Testis (tissue), 3 donors: ENCODE measurements around the gene HSPA1B. TPM values are rescaled to one million over a fixed set of nuclear protein-coding genes. Genes with fewer than 3 reads are reported as not detected.

ENCODE experiments used
- DNase-seq: peaks from one replicate; pipeline ENCODE4 v3.0.0-alpha.2; 2019
- H3K27ac ChIP-seq, 2 donors: fragments of 200-600 bp; sonication (generic); one replicate each; pipeline ENCODE4 v1.5.1; 2019
- H3K27me3 ChIP-seq: fragments of 200-600 bp; sonication (generic); one replicate; pipeline ENCODE4 v1.5.1; 2019
- H3K36me3 ChIP-seq: fragments of 200-600 bp; sonication (generic); one replicate; pipeline ENCODE4 v1.5.1; 2017; ENCODE audit warnings: low read depth; ENCODE audit errors: missing control alignments
- H3K4me1 ChIP-seq: fragments of 200-600 bp; sonication (generic); one replicate; pipeline ENCODE4 v1.5.1; 2019
- H3K4me3 ChIP-seq, 2 donors: fragments of 200-600 bp; sonication (generic); one replicate each; pipeline ENCODE4 v1.5.1; 2017 to 2019
- H3K9me3 ChIP-seq: fragments of 200-600 bp; sonication (generic); one replicate; pipeline ENCODE4 v1.5.1; 2017
- POLR2A ChIP-seq: fragments of 450-650 bp; IDR thresholded peaks from one replicate; pipeline ENCODE4 v1.6.1; 2017; ENCODE audit warnings: antibody characterized with exemption, mild to moderate bottlenecking, moderate library complexity
- WGBS, 2 donors: methylation state at CpG; one replicate each; pipeline ENCODE4 v1.1.5; 2018; 5-methylcytosine and 5-hydroxymethylcytosine counted together
- intact Hi-C: fragments of 100-400 bp; cut with DNase I; formaldehyde crosslinking; loops from one replicate; pipeline ENCODE4 v1.15.1; 2023; ENCODE audit warnings: low total_unique reads
- polyA plus RNA-seq: library from polyadenylated mRNA; stranded (reverse); fragments of 350-450 nt; fragmentation: Illumina TruSeq; extraction: RNeasy Lipid Tissue Mini Kit (QIAGEN cat#74804); gene quantifications from one replicate; pipeline ENCODE4 v1.2.3, GENCODE V29; 2014; ENCODE audit warnings: low read depth, low replicate concordance; ENCODE audit not compliant: insufficient read depth
- total RNA-seq, 2 donors: library from RNA; depleted of rRNA; stranded (reverse); fragments of >200 nt; gene quantifications; one replicate each; pipeline ENCODE4 v1.2.3, GENCODE V29; 2016
- TF ChIP-seq, protein P1 (sequence below), 3 experiments: fragments of 450-650 bp in 2 of 3; fragments of 200-600 bp in 1 of 3; sonication (generic) in 1 of 3; IDR thresholded peaks; one replicate each; pipeline ENCODE4 v1.5.1; 2016 to 2019; ENCODE audit warnings: antibody characterized with exemption in 3 of 3, mild to moderate bottlenecking in 2 of 3, moderate library complexity in 1 of 3

Gene HSPA1B
- total and polyA plus RNA-seq, 3 donors from 2014 or later: 127 to 204 (median 167) TPM

GRCh38 chr6:31831350-31832215, 4.0 kb downstream of the HSPA1B start:
- DNase-seq: no peak
- no peak overlapping the region for H3K4me3 ChIP-seq
- TF ChIP-seq, protein P1, sequence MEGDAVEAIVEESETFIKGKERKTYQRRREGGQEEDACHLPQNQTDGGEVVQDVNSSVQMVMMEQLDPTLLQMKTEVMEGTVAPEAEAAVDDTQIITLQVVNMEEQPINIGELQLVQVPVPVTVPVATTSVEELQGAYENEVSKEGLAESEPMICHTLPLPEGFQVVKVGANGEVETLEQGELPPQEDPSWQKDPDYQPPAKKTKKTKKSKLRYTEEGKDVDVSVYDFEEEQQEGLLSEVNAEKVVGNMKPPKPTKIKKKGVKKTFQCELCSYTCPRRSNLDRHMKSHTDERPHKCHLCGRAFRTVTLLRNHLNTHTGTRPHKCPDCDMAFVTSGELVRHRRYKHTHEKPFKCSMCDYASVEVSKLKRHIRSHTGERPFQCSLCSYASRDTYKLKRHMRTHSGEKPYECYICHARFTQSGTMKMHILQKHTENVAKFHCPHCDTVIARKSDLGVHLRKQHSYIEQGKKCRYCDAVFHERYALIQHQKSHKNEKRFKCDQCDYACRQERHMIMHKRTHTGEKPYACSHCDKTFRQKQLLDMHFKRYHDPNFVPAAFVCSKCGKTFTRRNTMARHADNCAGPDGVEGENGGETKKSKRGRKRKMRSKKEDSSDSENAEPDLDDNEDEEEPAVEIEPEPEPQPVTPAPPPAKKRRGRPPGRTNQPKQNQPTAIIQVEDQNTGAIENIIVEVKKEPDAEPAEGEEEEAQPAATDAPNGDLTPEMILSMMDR (IDR thresholded peaks at IDR 0.05): no peak
- no peak for TF ChIP-seq POLR2A
- intact Hi-C loops: loop anchor here (5.0 kb wide), 1 partner anchor 149 kb away; the partner anchor contains the start of gene LY6G5C
- no peaks in the 10 kb centered on the region for H3K36me3 ChIP-seq
- 84 to 85% methylated on average over 15 of the region's 15 CpGs for WGBS, 2 donors
- H3K9me3 ChIP-seq: no peaks in the 10 kb centered on the region
- no peaks in the 10 kb centered on the region for H3K27me3 ChIP-seq
- H3K4me1 ChIP-seq: peaks cover 17% of the 10 kb centered on the region
- peak overlapping the region in 1 of 2 donors; percentile 14 for H3K27ac ChIP-seq

DNA sequence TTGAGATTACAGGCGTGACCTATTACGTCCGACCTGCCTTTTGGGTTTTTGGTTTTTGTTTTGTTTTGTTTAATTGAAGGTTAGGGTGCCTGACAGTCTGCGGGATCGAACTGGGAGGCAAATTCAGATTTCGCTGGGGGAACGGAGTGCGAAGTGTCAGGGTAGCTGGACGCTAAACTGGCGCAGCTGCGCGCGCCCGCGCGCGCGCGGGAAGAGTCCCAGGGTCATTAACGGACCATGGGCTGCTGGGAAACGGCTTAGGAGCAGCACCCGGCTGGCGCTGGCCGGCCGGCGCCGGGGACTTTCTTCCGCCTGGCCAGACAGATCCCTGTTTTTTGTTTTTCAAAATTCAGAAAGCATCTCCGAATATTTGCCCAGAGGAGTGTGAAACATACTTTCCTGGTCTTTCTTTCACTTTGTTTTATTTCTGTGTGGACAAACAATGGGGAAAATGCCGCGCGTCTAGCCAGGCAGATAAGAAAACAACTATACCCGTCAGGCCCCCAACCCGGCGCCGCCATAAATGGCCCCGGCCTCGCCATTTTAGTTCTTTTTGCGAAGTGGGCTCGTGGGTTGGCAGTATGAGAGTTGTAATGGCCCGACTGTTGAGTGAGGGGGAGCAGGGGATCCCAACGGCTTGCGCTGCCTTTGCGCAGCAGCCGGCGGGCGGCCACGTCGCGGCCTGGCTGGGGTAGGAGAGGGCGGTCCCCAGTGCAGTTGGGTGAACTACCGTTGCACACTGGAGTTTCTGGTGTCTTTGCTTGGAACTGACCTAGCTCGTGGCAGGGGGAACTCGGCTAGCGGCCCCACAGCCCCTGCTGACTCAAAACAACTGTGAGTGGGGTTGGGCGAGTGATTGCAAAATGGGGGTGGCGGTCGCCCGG, 7.1 kb downstream of the HSPA1B start:
- WGBS, 2 donors: 0% methylated on average over 46 to 59 of the region's 59 CpGs

GRCh38 chr6:31836047-31836473, 8.5 kb downstream of the HSPA1B start:
- no peak for DNase-seq
- 10 to 13% methylated on average over 14 of the region's 14 CpGs for WGBS, 2 donors
- Histone ChIP-seq H3K36me3 (no peaks in the 10 kb centered on the region), H3K27me3 (no peaks in the 10 kb centered on the region), H3K4me3 (peak overlapping the region in 1 of 2 donors; percentile 89), H3K4me1 (peaks cover 26% of the 10 kb centered on the region), H3K9me3 (no peaks in the 10 kb centered on the region), H3K27ac (peak overlapping the region; percentile 40 to 97)
- intact Hi-C loops: no loop called here
- TF ChIP-seq POLR2A: no peak
- TF ChIP-seq, protein P1 (IDR thresholded peaks at IDR 0.05): no peak

More for the DNA sequence above, 7.1 kb downstream of the HSPA1B start:
- intact Hi-C loops: loop anchor here (5.0 kb wide), 1 partner anchor 152 kb away; the partner anchor contains the start of gene LY6G5C
- no peaks in the 10 kb centered on the region for H3K9me3 ChIP-seq
- peak overlapping the region; percentile 97 to 98 for H3K27ac ChIP-seq
- no peaks in the 10 kb centered on the region for H3K36me3 ChIP-seq
- TF ChIP-seq POLR2A: no peak
- TF ChIP-seq, protein P1 (IDR thresholded peaks at IDR 0.05): peak in 1 of 3 experiments; percentile 7
- DNase-seq: peak; percentile 95
- H3K27me3 ChIP-seq: no peaks in the 10 kb centered on the region
- peaks cover 27% of the 10 kb centered on the region for H3K4me1 ChIP-seq
- H3K4me3 ChIP-seq: peak overlapping the region; percentile 89 to 93

DNA sequence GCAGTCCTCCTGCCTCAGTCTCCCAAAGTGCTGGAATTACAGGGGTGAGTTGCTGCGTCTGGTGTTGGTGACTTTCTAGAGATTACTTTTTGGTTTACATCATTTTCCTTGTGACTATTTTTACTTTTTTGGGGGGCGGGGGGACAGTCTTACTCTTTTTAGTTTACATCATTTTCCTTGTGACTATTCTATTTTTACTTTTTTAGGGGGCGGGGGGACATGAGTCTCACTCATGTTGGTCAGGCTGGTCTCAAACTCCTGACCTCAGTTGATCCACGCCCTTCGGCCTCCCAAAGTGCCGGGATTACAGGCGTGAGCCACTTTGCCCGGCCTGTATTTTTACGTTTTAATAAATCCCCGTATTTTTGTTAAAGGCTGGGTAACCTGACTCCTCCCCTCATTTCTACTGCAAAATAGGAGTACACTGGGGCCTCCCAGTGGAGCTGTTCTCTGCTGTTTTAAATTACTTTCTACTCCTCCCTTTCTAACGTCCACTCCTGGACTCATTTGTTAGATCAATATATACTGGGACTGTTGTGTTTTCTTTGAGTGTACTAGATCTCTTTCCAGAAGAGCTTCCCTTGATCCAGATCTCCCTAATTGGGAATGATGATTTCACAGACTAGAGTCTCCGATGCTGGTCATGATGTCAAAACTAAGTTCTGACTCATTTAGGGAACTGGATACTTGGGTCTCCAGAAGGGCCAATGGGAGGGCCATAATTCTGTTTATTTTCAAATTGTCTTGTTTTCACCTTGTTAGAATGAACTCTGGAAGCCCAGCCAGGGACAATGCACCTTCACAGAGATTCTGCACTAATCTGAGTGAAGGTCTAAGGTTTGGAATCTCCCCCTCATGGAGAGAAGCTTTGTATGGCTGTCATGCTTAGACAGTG, 9.2 kb downstream of the HSPA1B start:
- H3K4me3 ChIP-seq: no peak overlapping the region
- no peak for TF ChIP-seq POLR2A
- TF ChIP-seq, protein P1 (IDR thresholded peaks at IDR 0.05): no peak
- WGBS, 2 donors: 21 to 33% methylated on average over 12 of the region's 12 CpGs
- no peaks in the 10 kb centered on the region for H3K36me3 ChIP-seq
- no peak for DNase-seq
- no peaks in the 10 kb centered on the region for H3K9me3 ChIP-seq
- intact Hi-C loops: no loop called here
- peaks cover 20% of the 10 kb centered on the region for H3K4me1 ChIP-seq
- no peaks in the 10 kb centered on the region for H3K27me3 ChIP-seq
- peak overlapping the region; percentile 40 to 97 for H3K27ac ChIP-seq
